Measurements from ENCODE around the gene SCAF1.

DNA sequence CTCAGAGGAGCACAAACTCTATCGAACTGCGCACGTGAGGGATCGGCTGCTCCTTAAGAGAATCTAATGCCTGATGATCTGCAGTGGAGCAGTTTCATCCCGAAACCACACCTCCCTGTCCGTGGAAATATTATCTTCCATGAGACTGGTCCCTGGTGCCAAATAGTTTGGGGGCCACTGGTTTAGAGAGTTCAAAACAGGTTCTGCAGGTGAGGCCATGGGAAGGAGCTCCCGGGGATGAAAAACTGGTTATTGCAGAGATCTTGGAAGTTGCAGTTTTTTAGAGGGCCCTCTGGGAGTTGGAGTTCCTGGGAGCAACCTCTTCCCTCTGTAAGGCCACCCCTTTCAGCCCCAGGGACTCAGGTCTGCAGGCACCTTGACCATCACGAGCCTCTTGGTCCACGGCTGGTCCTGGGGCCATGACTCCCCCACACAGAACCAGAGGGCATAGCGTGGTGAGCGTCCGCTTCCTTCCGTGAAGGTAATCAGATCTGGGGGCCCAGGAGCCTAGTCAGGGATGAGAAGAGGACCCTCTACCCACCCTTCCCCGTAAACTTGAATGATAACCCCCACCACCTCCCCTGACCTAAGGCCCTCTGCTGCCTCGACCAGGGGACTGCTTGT lies 18.4 kb downstream of the SCAF1 start:
- TF ChIP-seq, protein P1, sequence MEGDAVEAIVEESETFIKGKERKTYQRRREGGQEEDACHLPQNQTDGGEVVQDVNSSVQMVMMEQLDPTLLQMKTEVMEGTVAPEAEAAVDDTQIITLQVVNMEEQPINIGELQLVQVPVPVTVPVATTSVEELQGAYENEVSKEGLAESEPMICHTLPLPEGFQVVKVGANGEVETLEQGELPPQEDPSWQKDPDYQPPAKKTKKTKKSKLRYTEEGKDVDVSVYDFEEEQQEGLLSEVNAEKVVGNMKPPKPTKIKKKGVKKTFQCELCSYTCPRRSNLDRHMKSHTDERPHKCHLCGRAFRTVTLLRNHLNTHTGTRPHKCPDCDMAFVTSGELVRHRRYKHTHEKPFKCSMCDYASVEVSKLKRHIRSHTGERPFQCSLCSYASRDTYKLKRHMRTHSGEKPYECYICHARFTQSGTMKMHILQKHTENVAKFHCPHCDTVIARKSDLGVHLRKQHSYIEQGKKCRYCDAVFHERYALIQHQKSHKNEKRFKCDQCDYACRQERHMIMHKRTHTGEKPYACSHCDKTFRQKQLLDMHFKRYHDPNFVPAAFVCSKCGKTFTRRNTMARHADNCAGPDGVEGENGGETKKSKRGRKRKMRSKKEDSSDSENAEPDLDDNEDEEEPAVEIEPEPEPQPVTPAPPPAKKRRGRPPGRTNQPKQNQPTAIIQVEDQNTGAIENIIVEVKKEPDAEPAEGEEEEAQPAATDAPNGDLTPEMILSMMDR (IDR thresholded peaks at IDR 0.05): no peak
- TF ChIP-seq EZH2 (IDR thresholded peaks at IDR 0.05): no peak

All from neural progenitor cell (in vitro differentiated cells).